GM21360 (cell line): ENCODE results near the gene PFN3.

Experiments
- ATAC-seq: cut with Tn5 transposase; IDR thresholded peaks from one replicate; pipeline ENCODE4 v1.9.1; 2021; ENCODE audit warnings: mild to moderate bottlenecking, moderate library complexity; ENCODE audit not compliant: unreplicated experiment

PFN3 gene

GRCh38 chr5:177396807-177397206, 3.7 kb downstream of the PFN3 start:
- ATAC-seq = no peak

- no peak for ATAC-seq
These were observed 4.4 kb downstream of the PFN3 start for GRCh38 chr5:177396078-177396477.

GRCh38 chr5:177393990-177394389, 6.5 kb downstream of the PFN3 start:
- no peak for ATAC-seq

- no peak for ATAC-seq
These were observed 7.2 kb downstream of the PFN3 start for GRCh38 chr5:177393206-177393765.

- ATAC-seq = no peak
These were observed 7.7 kb downstream of the PFN3 start for GRCh38 chr5:177392765-177393164.

- peak; percentile 58 for ATAC-seq
These were observed 9.8 kb downstream of the PFN3 start for GRCh38 chr5:177390363-177391300.

GRCh38 chr5:177389241-177390169, 11.0 kb downstream of the PFN3 start:
- no peak for ATAC-seq

- no peak for ATAC-seq
These were observed 11.9 kb downstream of the PFN3 start for GRCh38 chr5:177388521-177389052.

GRCh38 chr5:177387405-177387804, 13.1 kb downstream of the PFN3 start:
- ATAC-seq = no peak

- ATAC-seq = no peak
These were observed 13.9 kb downstream of the PFN3 start for GRCh38 chr5:177386542-177386941.

- ATAC-seq = no peak
These were observed 14.7 kb downstream of the PFN3 start for GRCh38 chr5:177385720-177386119.

GRCh38 chr5:177384134-177384533, 16.3 kb downstream of the PFN3 start, which contains the start of gene SLC34A1:
SLC34A1 (plus strand) TSS chr5:177384434; CDS start chr5:177385742, 1,308 bp downstream.
- ATAC-seq = no peak

- ATAC-seq = no peak
These were observed 17.3 kb downstream of the PFN3 start for GRCh38 chr5:177383181-177383580.

- ATAC-seq = no peak
These were observed 17.9 kb downstream of the PFN3 start for GRCh38 chr5:177382423-177383029.

GRCh38 chr5:177380805-177381126, 19.7 kb downstream of the PFN3 start:
- no peak for ATAC-seq

- no peak for ATAC-seq
These were observed 21.3 kb downstream of the PFN3 start for GRCh38 chr5:177378884-177379883.

GRCh38 chr5:177377851-177378776, 22.3 kb downstream of the PFN3 start:
- ATAC-seq = no peak

GRCh38 chr5:177376107-177376506, 24.4 kb downstream of the PFN3 start:
- ATAC-seq = no peak
